ENCODE results near the gene MAMDC2. TPM values are rescaled to one million over a fixed set of nuclear protein-coding genes. Genes with fewer than 3 reads are reported as not detected.
"Not testable (repeated sequence)": the region's sequence is repeated elsewhere in the genome, so short reads cannot be mapped to it uniquely, and the experiment has no call there.

MAMDC2 gene
- total and polyA plus RNA-seq, 4 donors, result 2.0 to 14.6 (median 6.2) TPM

DNA sequence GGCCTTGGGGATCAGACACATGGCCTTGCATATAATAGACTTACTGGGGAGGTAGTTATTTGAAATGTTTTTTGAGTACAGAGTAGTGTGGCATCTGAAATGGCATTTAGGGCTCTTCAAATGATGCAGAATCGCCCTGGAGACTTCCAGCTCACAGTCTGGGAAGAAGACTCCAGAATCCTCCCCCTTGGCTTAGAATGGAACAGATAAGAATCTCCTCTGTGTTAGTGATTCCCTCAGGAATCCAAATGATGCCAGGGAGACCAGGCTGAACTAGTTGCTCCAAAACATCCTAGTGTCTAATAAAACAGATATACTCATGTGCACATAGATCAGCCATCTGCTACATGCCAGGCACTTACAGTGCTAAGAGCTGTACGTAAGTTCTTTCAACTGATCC lies 176.6 kb downstream of the MAMDC2 start:
- peaks cover 4% of the 10 kb centered on the region for H3K9me3 ChIP-seq (ENCODE audit: control insufficient read depth, low read length)
- H3K4me3 ChIP-seq (ENCODE audit: low read length in 2 of 2), result no peak overlapping the region
- no peak overlapping the region for H3K27ac ChIP-seq (ENCODE audit: low read depth in 1 of 2, low read length in 2 of 2)
- H3K36me3 ChIP-seq (ENCODE audit: control insufficient read depth in 1 of 2, insufficient read depth in 2 of 2, low read length in 1 of 2), result peaks cover 4% of the 10 kb centered on the region in 2 donors
- WGBS, 2 donors, result 95 to 96% methylated on average over 2 of the region's 2 CpGs
- DNase-seq (no peak), ATAC-seq (ENCODE audit: low FRiP score) (no peak)
- H3K4me1 ChIP-seq (ENCODE audit: control insufficient read depth in 1 of 2, insufficient read depth in 2 of 2, low read length in 2 of 2), result no peaks in the 10 kb centered on the region
- intact Hi-C loops (cut with DNase I), result loop anchor here (10.0 kb wide), 1 partner anchor 245 kb away; no protein-coding TSS in a partner anchor
- no peaks in the 10 kb centered on the region for H3K27me3 ChIP-seq (ENCODE audit: control insufficient read depth in 1 of 2, insufficient read depth in 2 of 2, low read length in 1 of 2)

DNA sequence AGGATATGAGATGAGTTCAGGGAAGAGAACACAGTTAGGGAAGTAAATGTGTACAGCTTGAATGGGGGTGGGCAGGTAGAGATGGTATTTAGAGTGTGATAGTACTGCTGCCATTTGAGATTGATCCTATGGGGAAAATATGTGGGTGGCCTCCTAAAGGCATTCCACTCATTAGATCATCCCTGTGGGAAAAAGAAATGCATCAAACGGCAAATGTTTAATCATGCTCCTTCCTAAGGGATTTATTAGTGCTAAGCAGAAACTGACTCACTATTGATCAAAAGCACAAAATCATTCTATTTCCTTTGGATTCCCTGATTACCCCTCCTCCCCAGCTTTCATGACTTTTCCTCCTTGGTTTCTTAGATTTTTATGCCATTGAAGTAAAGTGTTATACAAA lies 178.7 kb downstream of the MAMDC2 start:
- no peaks in the 10 kb centered on the region for H3K36me3 ChIP-seq (ENCODE audit: control insufficient read depth in 1 of 2, insufficient read depth in 2 of 2, low read length in 1 of 2)
- no peak for DNase-seq

GRCh38 chr9:70228118-70228517 lies 184.5 kb downstream of the MAMDC2 start:
- Histone ChIP-seq H3K36me3 (ENCODE audit: control insufficient read depth in 1 of 2, insufficient read depth in 2 of 2, low read length in 1 of 2) (no peaks in the 10 kb centered on the region), H3K27me3 (ENCODE audit: control insufficient read depth in 1 of 2, insufficient read depth in 2 of 2, low read length in 1 of 2) (no peaks in the 10 kb centered on the region), H3K27ac (ENCODE audit: low read depth in 1 of 2, low read length in 2 of 2) (no peak overlapping the region), H3K4me1 (ENCODE audit: control insufficient read depth in 1 of 2, insufficient read depth in 2 of 2, low read length in 2 of 2) (no peaks in the 10 kb centered on the region), H3K9me3 (ENCODE audit: control insufficient read depth, low read length) (no peaks in the 10 kb centered on the region), H3K4me3 (ENCODE audit: low read length in 2 of 2) (no peak overlapping the region)
- intact Hi-C loops (cut with DNase I), result loop anchor here (5.0 to 10.0 kb wide), 2 partner anchors 116 to 253 kb away; no protein-coding TSS in a partner anchor
- no peak for DNase-seq
- 22 to 33% methylated on average over 2 of the region's 2 CpGs for WGBS, 2 donors
- no peak for ATAC-seq (ENCODE audit: low FRiP score)

More for the DNA sequence above, 178.7 kb downstream of the MAMDC2 start:
- WGBS, 2 donors, result 80 to 95% methylated on average over 1 of the region's 1 CpG
- Histone ChIP-seq H3K27ac (ENCODE audit: low read depth in 1 of 2, low read length in 2 of 2) (no peak overlapping the region), H3K9me3 (ENCODE audit: control insufficient read depth, low read length) (no peaks in the 10 kb centered on the region), H3K4me3 (ENCODE audit: low read length in 2 of 2) (no peak overlapping the region), H3K27me3 (ENCODE audit: control insufficient read depth in 1 of 2, insufficient read depth in 2 of 2, low read length in 1 of 2) (no peaks in the 10 kb centered on the region), H3K4me1 (ENCODE audit: control insufficient read depth in 1 of 2, insufficient read depth in 2 of 2, low read length in 2 of 2) (no peaks in the 10 kb centered on the region)
- ATAC-seq (ENCODE audit: low FRiP score), result no peak
- intact Hi-C loops (cut with DNase I), result loop anchor here (10.0 kb wide), 1 partner anchor 248 kb away; no protein-coding TSS in a partner anchor

GRCh38 chr9:70228611-70229010 lies 185.0 kb downstream of the MAMDC2 start:
- intact Hi-C loops (cut with DNase I), result loop anchor here (5.0 to 10.0 kb wide), 2 partner anchors 116 to 254 kb away; no protein-coding TSS in a partner anchor
- Histone ChIP-seq H3K9me3 (ENCODE audit: control insufficient read depth, low read length) (no peaks in the 10 kb centered on the region), H3K36me3 (ENCODE audit: control insufficient read depth in 1 of 2, insufficient read depth in 2 of 2, low read length in 1 of 2) (no peaks in the 10 kb centered on the region), H3K4me1 (ENCODE audit: control insufficient read depth in 1 of 2, insufficient read depth in 2 of 2, low read length in 2 of 2) (no peaks in the 10 kb centered on the region), H3K4me3 (ENCODE audit: low read length in 2 of 2) (no peak overlapping the region), H3K27ac (ENCODE audit: low read depth in 1 of 2, low read length in 2 of 2) (no peak overlapping the region), H3K27me3 (ENCODE audit: control insufficient read depth in 1 of 2, insufficient read depth in 2 of 2, low read length in 1 of 2) (no peaks in the 10 kb centered on the region)
- WGBS, 2 donors, result 35 to 61% methylated on average over 2 of the region's 2 CpGs
- ATAC-seq (ENCODE audit: low FRiP score), result no peak
- DNase-seq, result no peak

DNA sequence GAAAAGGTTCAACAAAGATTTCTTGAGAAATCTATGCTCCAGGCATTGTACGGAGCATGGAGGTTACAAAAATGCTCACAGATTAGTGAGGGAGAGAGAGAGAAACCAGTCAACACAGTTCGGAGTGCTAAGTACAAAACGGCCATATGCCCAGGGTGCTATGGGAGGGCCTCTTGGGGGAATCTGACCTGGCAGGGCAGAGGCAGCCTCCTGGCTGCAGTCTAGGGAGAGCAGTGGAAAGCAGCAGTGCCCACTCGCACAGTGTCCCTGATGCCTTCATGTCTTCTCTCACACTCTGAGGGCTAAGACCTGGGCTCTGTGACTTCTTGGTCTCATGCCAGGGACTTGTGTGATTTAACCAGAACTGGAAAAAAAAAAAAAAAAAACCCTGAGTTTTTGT lies 185.4 kb downstream of the MAMDC2 start:
- Histone ChIP-seq H3K27me3 (ENCODE audit: control insufficient read depth in 1 of 2, insufficient read depth in 2 of 2, low read length in 1 of 2) (no peaks in the 10 kb centered on the region), H3K27ac (ENCODE audit: low read depth in 1 of 2, low read length in 2 of 2) (no peak overlapping the region), H3K4me3 (ENCODE audit: low read length in 2 of 2) (no peak overlapping the region), H3K9me3 (ENCODE audit: control insufficient read depth, low read length) (no peaks in the 10 kb centered on the region), H3K36me3 (ENCODE audit: control insufficient read depth in 1 of 2, insufficient read depth in 2 of 2, low read length in 1 of 2) (no peaks in the 10 kb centered on the region), H3K4me1 (ENCODE audit: control insufficient read depth in 1 of 2, insufficient read depth in 2 of 2, low read length in 2 of 2) (no peaks in the 10 kb centered on the region)
- intact Hi-C loops (cut with DNase I), result loop anchor here (5.0 to 10.0 kb wide), 2 partner anchors 117 to 254 kb away; no protein-coding TSS in a partner anchor
- WGBS, 2 donors, result 32 to 41% methylated on average over 4 of the region's 4 CpGs
- DNase-seq, result no peak
- peak; percentile 67 for ATAC-seq (ENCODE audit: low FRiP score)

- ATAC-seq (ENCODE audit: low FRiP score) (peak; percentile 38), DNase-seq (no peak)
- intact Hi-C loops (cut with DNase I), result loop anchor here (5.0 to 10.0 kb wide), 2 partner anchors 117 to 255 kb away; no protein-coding TSS in a partner anchor
- no peaks in the 10 kb centered on the region for H3K36me3 ChIP-seq (ENCODE audit: control insufficient read depth in 1 of 2, insufficient read depth in 2 of 2, low read length in 1 of 2)
- no peak overlapping the region for H3K27ac ChIP-seq (ENCODE audit: low read depth in 1 of 2, low read length in 2 of 2)
- no peaks in the 10 kb centered on the region for H3K9me3 ChIP-seq (ENCODE audit: control insufficient read depth, low read length)
- H3K4me3 ChIP-seq (ENCODE audit: low read length in 2 of 2), result no peak overlapping the region
- H3K4me1 ChIP-seq (ENCODE audit: control insufficient read depth in 1 of 2, insufficient read depth in 2 of 2, low read length in 2 of 2), result no peaks in the 10 kb centered on the region
- no peaks in the 10 kb centered on the region for H3K27me3 ChIP-seq (ENCODE audit: control insufficient read depth in 1 of 2, insufficient read depth in 2 of 2, low read length in 1 of 2)
- 64 to 70% methylated on average over 3 of the region's 3 CpGs for WGBS, 2 donors
Measured at GRCh38 chr9:70229579-70229978, 185.9 kb downstream of the MAMDC2 start.

DNA sequence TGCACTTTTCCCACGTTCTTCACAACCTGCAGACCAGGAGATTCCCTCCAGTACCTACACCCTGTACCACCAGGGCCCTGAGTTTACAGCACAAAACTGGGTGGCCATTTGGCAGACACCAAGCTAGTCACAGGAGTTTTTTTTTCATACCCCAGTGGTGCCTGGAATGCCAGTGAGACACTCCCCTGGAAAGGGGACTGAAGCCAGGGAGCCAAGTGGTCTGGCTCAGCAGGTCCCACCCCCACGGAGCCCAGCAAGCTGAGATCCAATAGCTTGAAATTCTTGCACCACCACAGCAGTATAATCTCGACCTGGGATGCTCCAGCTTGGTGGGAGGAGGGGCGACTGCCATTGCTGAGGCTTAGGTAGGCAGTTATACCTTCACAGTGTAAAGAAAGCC lies 188.8 kb downstream of the MAMDC2 start:
- WGBS, 2 donors, result 35 to 41% methylated on average over 4 of the region's 4 CpGs
- no peak overlapping the region for H3K4me3 ChIP-seq (ENCODE audit: low read length in 2 of 2)
- H3K36me3 ChIP-seq (ENCODE audit: control insufficient read depth in 1 of 2, insufficient read depth in 2 of 2, low read length in 1 of 2), result no peaks in the 10 kb centered on the region
- H3K27me3 ChIP-seq (ENCODE audit: control insufficient read depth in 1 of 2, insufficient read depth in 2 of 2, low read length in 1 of 2), result no peaks in the 10 kb centered on the region
- H3K27ac ChIP-seq (ENCODE audit: low read depth in 1 of 2, low read length in 2 of 2), result no peak overlapping the region
- intact Hi-C loops (cut with DNase I), result no loop called here
- no peak for DNase-seq
- no peaks in the 10 kb centered on the region for H3K4me1 ChIP-seq (ENCODE audit: control insufficient read depth in 1 of 2, insufficient read depth in 2 of 2, low read length in 2 of 2)
- no peaks in the 10 kb centered on the region for H3K9me3 ChIP-seq (ENCODE audit: control insufficient read depth, low read length)
- no peak for ATAC-seq (ENCODE audit: low FRiP score)

DNA sequence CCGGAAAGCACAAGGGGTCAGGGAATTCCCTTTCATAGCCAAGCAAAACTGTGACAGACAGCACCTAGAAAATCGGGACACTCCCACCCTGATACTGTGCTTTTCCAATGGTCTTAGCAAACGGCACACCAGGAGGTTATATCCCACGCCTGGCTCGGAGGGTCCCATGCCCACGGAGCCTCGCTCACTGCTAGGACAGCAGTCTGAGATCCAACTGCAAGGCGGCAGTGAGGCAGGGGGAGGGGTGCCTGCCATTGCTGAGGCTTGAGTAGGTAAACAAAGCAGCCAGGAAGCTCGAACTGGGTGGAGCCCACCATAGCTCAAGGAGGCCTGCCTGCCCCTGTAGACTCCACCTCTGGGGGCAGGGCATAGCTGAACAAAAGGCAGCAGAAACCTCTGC lies 190.6 kb downstream of the MAMDC2 start:
- ATAC-seq (ENCODE audit: low FRiP score); H3K4me1 ChIP-seq (ENCODE audit: control insufficient read depth in 1 of 2, insufficient read depth in 2 of 2, low read length in 2 of 2); H3K27ac ChIP-seq (ENCODE audit: low read depth in 1 of 2, low read length in 2 of 2); H3K9me3 ChIP-seq (ENCODE audit: control insufficient read depth, low read length); H3K4me3 ChIP-seq (ENCODE audit: low read length in 2 of 2); intact Hi-C loops (cut with DNase I); DNase-seq; H3K36me3 ChIP-seq (ENCODE audit: control insufficient read depth in 1 of 2, insufficient read depth in 2 of 2, low read length in 1 of 2); H3K27me3 ChIP-seq (ENCODE audit: control insufficient read depth in 1 of 2, insufficient read depth in 2 of 2, low read length in 1 of 2): not testable (repeated sequence)
- WGBS, 2 donors, result 93 to 94% methylated on average over 9 of the region's 9 CpGs

DNA sequence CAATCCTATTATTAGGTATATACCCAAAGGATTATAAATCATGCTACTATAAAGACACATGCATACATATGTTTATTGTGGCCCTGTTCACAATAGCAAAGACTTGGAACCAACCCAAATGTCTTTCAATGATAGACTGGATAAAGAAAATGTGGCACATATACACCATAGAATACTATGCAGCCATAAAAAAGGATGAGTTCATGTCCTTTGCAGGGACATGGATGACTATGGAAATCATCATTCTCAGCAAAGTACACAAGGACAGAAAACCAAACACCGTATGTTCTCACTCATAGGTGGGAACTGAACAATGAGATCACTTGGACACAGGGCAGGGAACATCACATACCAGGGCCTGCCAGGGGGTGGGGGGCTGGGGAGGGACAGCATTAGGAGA lies 202.3 kb downstream of the MAMDC2 start:
- H3K36me3 ChIP-seq (ENCODE audit: control insufficient read depth in 1 of 2, insufficient read depth in 2 of 2, low read length in 1 of 2); intact Hi-C loops (cut with DNase I); H3K9me3 ChIP-seq (ENCODE audit: control insufficient read depth, low read length); H3K27ac ChIP-seq (ENCODE audit: low read depth in 1 of 2, low read length in 2 of 2); ATAC-seq (ENCODE audit: low FRiP score); H3K4me3 ChIP-seq (ENCODE audit: low read length in 2 of 2); H3K4me1 ChIP-seq (ENCODE audit: control insufficient read depth in 1 of 2, insufficient read depth in 2 of 2, low read length in 2 of 2); DNase-seq; H3K27me3 ChIP-seq (ENCODE audit: control insufficient read depth in 1 of 2, insufficient read depth in 2 of 2, low read length in 1 of 2): not testable (repeated sequence)
- 93 to 96% methylated on average over 1 of the region's 1 CpG for WGBS, 2 donors
